IMR-90 (cell line): ENCODE results near the gene COL18A1. TPM values are rescaled to one million over a fixed set of nuclear protein-coding genes. Genes with fewer than 3 reads are reported as not detected.

ENCODE experiments used
- ATAC-seq: fragments of 200-7000 bp; cut with Tn5 transposase; 2 replicates; pipeline ENCODE4 v1.9.1; 2020; ENCODE audit warnings: low read depth, mild to moderate bottlenecking, moderate library complexity
- BruUV-seq: library from RNA; stranded (reverse); fragments of 400-500 nt; replicated peaks from 2 replicates; lab custom pipeline; 2021; lab: Mats Ljungman, UMichigan
- CTCF ChIA-PET: fragments of 300-600 bp; formaldehyde crosslinking; extraction: SDS; loops from one replicate; lab custom pipeline; 2021; ENCODE audit warnings: antibody characterized with exemption; lab: Yijun Ruan, JAX
- POLR2A ChIA-PET: fragments of 300-600 bp; sonication (Branson Sonifier 250); formaldehyde crosslinking; loops from one replicate; lab custom pipeline; 2022; ENCODE audit warnings: antibody characterized with exemption; ENCODE audit not compliant: unreplicated experiment; lab: Charles Lee
- DNase-seq: peaks from one replicate; pipeline ENCODE4 v3.0.0; 2013
- H2AFZ ChIP-seq: replicated peaks from 2 replicates; pipeline ENCODE3; 2013; ENCODE audit warnings: low read length, mild to moderate bottlenecking; ENCODE audit not compliant: poor library complexity
- H2AK5ac ChIP-seq: 2 replicates; pipeline ENCODE4 v1.6.1; 2013; ENCODE audit warnings: low read depth, low read length, inconsistent platforms
- H2AK9ac ChIP-seq: replicated peaks from 2 replicates; pipeline ENCODE3; 2013; ENCODE audit warnings: mild to moderate bottlenecking, low read depth, low read length, moderate library complexity; ENCODE audit not compliant: poor library complexity
- H2BK120ac ChIP-seq: 2 replicates; pipeline ENCODE4 v1.6.1; 2013; ENCODE audit warnings: low read depth, low read length, inconsistent platforms
- H2BK15ac ChIP-seq: 3 replicates; pipeline ENCODE4 v1.6.1; 2013; ENCODE audit warnings: low read depth, low read length, inconsistent platforms
- H2BK20ac ChIP-seq: 2 replicates; pipeline ENCODE4 v1.6.1; 2013; ENCODE audit warnings: low read depth, mild to moderate bottlenecking, inconsistent platforms, low read length, moderate library complexity
- H2BK5ac ChIP-seq: 2 replicates; pipeline ENCODE4 v1.6.1; 2013; ENCODE audit warnings: mild to moderate bottlenecking, low read depth, low read length, inconsistent platforms; ENCODE audit not compliant: poor library complexity, severe bottlenecking
- H3K14ac ChIP-seq: replicated peaks from 2 replicates; pipeline ENCODE4 v1.6.1; 2013; ENCODE audit warnings: low read depth, low read length, inconsistent platforms
- H3K18ac ChIP-seq: 2 replicates; pipeline ENCODE4 v1.6.1; 2013; ENCODE audit warnings: low read depth, low read length, control low read depth
- H3K23ac ChIP-seq: 2 replicates; pipeline ENCODE4 v1.6.1; 2013; ENCODE audit warnings: low read depth, low read length, inconsistent platforms
- H3K27ac ChIP-seq: 2 replicates; pipeline ENCODE4 v1.5.1; 2013; ENCODE audit warnings: mild to moderate bottlenecking, control low read depth, low read length; ENCODE audit not compliant: insufficient read depth
- H3K27me3 ChIP-seq: 2 replicates; pipeline ENCODE4 v1.6.1; 2013; ENCODE audit warnings: low read length; ENCODE audit not compliant: control insufficient read depth, insufficient read depth
- H3K36me3 ChIP-seq: 2 replicates; pipeline ENCODE4 v1.6.1; 2013; ENCODE audit warnings: low read length, mixed read lengths; ENCODE audit not compliant: control insufficient read depth, insufficient read depth
- H3K4ac ChIP-seq: 2 replicates; pipeline ENCODE4 v1.6.1; 2013; ENCODE audit warnings: low read depth, low read length, inconsistent platforms
- H3K4me1 ChIP-seq: 2 replicates; pipeline ENCODE4 v1.6.1; 2013; ENCODE audit warnings: low read length, mixed read lengths; ENCODE audit not compliant: control insufficient read depth, insufficient read depth
- H3K4me2 ChIP-seq: 2 replicates; pipeline ENCODE4 v1.6.1; 2013; ENCODE audit warnings: low read depth, mild to moderate bottlenecking, control low read depth, low read length, moderate library complexity
- H3K4me3 ChIP-seq: 2 replicates; pipeline ENCODE4 v1.5.1; 2013; ENCODE audit warnings: low read depth, mild to moderate bottlenecking, control low read depth, low read length, moderate library complexity; ENCODE audit not compliant: insufficient read depth
- H3K56ac ChIP-seq: 2 replicates; pipeline ENCODE4 v1.6.1; 2013; ENCODE audit warnings: low read length, inconsistent platforms; ENCODE audit not compliant: insufficient read depth; ENCODE audit errors: extremely low read depth
- H3K79me1 ChIP-seq, 2 experiments: 2 replicates each; pipeline ENCODE4 v1.6.1; 2013; ENCODE audit warnings: low read length in 2 of 2, inconsistent platforms in 1 of 2, low read depth in 1 of 2
- H3K9ac ChIP-seq: 2 replicates; pipeline ENCODE4 v1.6.1; 2013; ENCODE audit warnings: low read depth, low read length, control low read depth
- H3K9me1 ChIP-seq: 2 replicates; pipeline ENCODE4 v1.6.1; 2013; ENCODE audit warnings: low read length, inconsistent platforms; ENCODE audit not compliant: insufficient read depth
- H3K9me3 ChIP-seq: 2 replicates; pipeline ENCODE4 v1.6.1; 2013; ENCODE audit warnings: low read length; ENCODE audit not compliant: control insufficient read depth, insufficient read depth
- H4K20me1 ChIP-seq: 2 replicates; pipeline ENCODE4 v1.6.1; 2013; ENCODE audit warnings: low read length, inconsistent platforms; ENCODE audit not compliant: insufficient read depth
- H4K5ac ChIP-seq: 2 replicates; pipeline ENCODE4 v1.6.1; 2013; ENCODE audit warnings: mild to moderate bottlenecking, low read depth, low read length, control low read depth
- H4K8ac ChIP-seq, 2 experiments: 2 replicates each; pipeline ENCODE4 v1.6.1; 2013; ENCODE audit warnings: low read depth in 2 of 2, low read length in 2 of 2, control low read depth in 1 of 2, inconsistent platforms in 1 of 2
- H4K91ac ChIP-seq: 2 replicates; pipeline ENCODE4 v1.6.1; 2013; ENCODE audit warnings: low read depth, low read length, inconsistent platforms; ENCODE audit not compliant: insufficient read depth
- BHLHE40 ChIP-seq: fragments of 150-350 bp; IDR thresholded peaks from 2 replicates; pipeline ENCODE4 v1.6.1; 2016; ENCODE audit warnings: mild to moderate bottlenecking, low read depth, low read length
- CEBPB ChIP-seq: IDR thresholded peaks from 2 replicates; pipeline ENCODE4 v1.6.1; 2012; ENCODE audit warnings: low read depth, low read length, improper control_type of control experiment
- CHD1 ChIP-seq: IDR thresholded peaks from 2 replicates; pipeline ENCODE4 v1.6.1; 2012; ENCODE audit warnings: low read depth, low read length, improper control_type of control experiment
- FOS ChIP-seq: fragments of 150-350 bp; IDR thresholded peaks from 2 replicates; pipeline ENCODE4 v1.6.1; 2016; ENCODE audit warnings: low read depth, low read length
- MAFK ChIP-seq: IDR thresholded peaks from 2 replicates; pipeline ENCODE4 v1.6.1; 2012; ENCODE audit warnings: low read depth, low read length, improper control_type of control experiment
- MAZ ChIP-seq: IDR thresholded peaks from 2 replicates; pipeline ENCODE4 v1.6.1; 2012; ENCODE audit warnings: low read depth, mild to moderate bottlenecking, low read length, improper control_type of control experiment, moderate library complexity, borderline replicate concordance
- NFE2L2 ChIP-seq: fragments of 150-350 bp; IDR thresholded peaks from 2 replicates; pipeline ENCODE4 v1.6.1; 2016; ENCODE audit warnings: low read depth, mild to moderate bottlenecking, low read length
- POLR2A ChIP-seq: IDR thresholded peaks from 2 replicates; pipeline ENCODE4 v1.6.1; 2012; ENCODE audit warnings: mild to moderate bottlenecking, low read depth, low read length
- RAD21 ChIP-seq: IDR thresholded peaks from 2 replicates; pipeline ENCODE4 v1.6.1; 2012; ENCODE audit warnings: low read length, improper control_type of control experiment
- RCOR1 ChIP-seq: IDR thresholded peaks from 2 replicates; pipeline ENCODE4 v1.6.1; 2012; ENCODE audit warnings: mild to moderate bottlenecking, low read length, improper control_type of control experiment; ENCODE audit not compliant: insufficient replicate concordance
- RFX5 ChIP-seq: IDR thresholded peaks from 2 replicates; pipeline ENCODE4 v1.8.0; 2012; ENCODE audit warnings: low read depth, mild to moderate bottlenecking, low read length, moderate library complexity
- SMC3 ChIP-seq: fragments of 150-350 bp; IDR thresholded peaks from 2 replicates; pipeline ENCODE4 v1.6.1; 2016; ENCODE audit warnings: low read depth, mild to moderate bottlenecking, antibody characterized with exemption, low read length, moderate library complexity
- USF2 ChIP-seq: fragments of 150-350 bp; IDR thresholded peaks from 2 replicates; pipeline ENCODE4 v1.6.1; 2017; ENCODE audit warnings: mild to moderate bottlenecking, antibody characterized with exemption, low read length, low read depth
- WGBS, 2 experiments: methylation state at CpG; one replicate each; pipeline versions ENCODE4 v1.1.5 to v1.1.7; 2013; ENCODE audit warnings: missing lambda C conversion rate in 2 of 2; ENCODE audit not compliant: insufficient read length in 1 of 2; ENCODE audit errors: extremely low coverage in 2 of 2; 5-methylcytosine and 5-hydroxymethylcytosine counted together
- dilution Hi-C: fragments of 300-500 bp; cut with HindIII; formaldehyde crosslinking; loops from one replicate; pipeline ENCODE4 v1.14.3; 2018; ENCODE audit warnings: low sequenced_read_pairs; ENCODE audit not compliant: unreplicated experiment
- in situ Hi-C: fragments of 300-500 bp; cut with MboI; formaldehyde crosslinking; loops from 3 replicates; pipeline ENCODE4 v1.14.3; 2019; ENCODE audit warnings: low sequenced_read_pairs, inconsistent platforms, mixed read lengths
- intact Hi-C: fragments of 100-400 bp; cut with micrococcal nuclease; formaldehyde crosslinking; loops from 2 replicates; pipeline ENCODE4 v1.10.0; 2022
- polyA plus RNA-seq, 3 experiments: library from polyadenylated mRNA; depleted of rRNA; stranded (reverse); fragments of >200 nt; gene quantifications; 2 replicates each; pipeline ENCODE4 v1.2.3, GENCODE V29; 2012; ENCODE audit warnings: low replicate concordance in 1 of 3
- total RNA-seq: library from RNA; depleted of rRNA; stranded (reverse); fragments of >200 nt; gene quantifications from 2 replicates; pipeline ENCODE4 v1.2.3, GENCODE V29; 2012
- TF ChIP-seq, protein P1 (sequence below): fragments of 150-350 bp; IDR thresholded peaks from 2 replicates; pipeline ENCODE4 v1.6.1; 2016; ENCODE audit warnings: low read depth, mild to moderate bottlenecking, low read length, moderate library complexity, borderline replicate concordance
- TF ChIP-seq, protein P2 (sequence below): conservative IDR thresholded peaks from 2 replicates; pipeline ENCODE4 v1.5.1; 2012; ENCODE audit warnings: mild to moderate bottlenecking, low read depth, low read length, improper control_type of control experiment

The COL18A1 gene
- total and polyA plus RNA-seq, 2 of the 4 experiments (the other 2 are of a cell fraction): 4.3 to 46.7 TPM

DNA sequence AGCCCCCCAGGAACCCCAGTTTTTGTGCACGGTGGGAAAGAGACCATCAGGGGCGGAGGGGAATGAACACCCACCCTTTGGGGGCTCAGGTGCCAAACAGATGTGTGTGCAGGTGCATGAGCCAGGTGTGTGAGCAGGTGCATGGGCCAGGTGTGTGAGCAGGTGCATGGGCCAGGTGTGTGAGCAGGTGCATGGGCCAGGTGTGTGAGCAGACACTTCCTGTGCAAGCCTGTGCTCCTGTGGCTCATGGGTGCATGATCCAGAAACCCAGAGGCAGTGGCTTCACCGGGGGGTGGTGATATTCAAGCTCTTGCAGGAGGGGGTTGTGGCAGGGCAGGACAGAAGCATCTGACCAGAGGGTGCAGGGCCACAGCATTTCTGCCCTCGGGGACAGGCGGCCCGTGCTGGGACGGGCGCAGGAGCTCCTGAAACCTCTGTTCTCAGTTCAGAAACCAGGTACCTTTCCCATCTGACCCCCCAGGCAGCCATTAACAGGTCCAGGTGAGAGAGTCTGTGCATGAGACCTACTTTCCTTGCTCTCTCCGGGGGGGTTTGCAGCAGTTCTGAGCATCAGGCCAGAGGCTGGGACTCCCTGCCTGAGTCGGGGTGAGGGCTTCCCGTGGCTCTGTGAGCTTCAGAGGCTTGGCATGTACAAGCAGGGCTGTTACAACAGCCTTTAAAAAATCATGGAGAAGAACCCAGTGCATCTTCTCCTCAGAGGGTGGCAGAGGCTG, 29.1 kb downstream of the COL18A1 start:
- Histone ChIP-seq H2AFZ (no peak overlapping the region), H3K14ac (no peak overlapping the region), H4K8ac (no peak overlapping the region), H3K79me1 (peaks cover 24 to 85% of the 10 kb centered on the region in 2 experiments; a peak in 3 of 4 replicates), H3K9me1 (peaks cover 27% of the 10 kb centered on the region), H3K18ac (no peak overlapping the region), H3K4me3 (no peak overlapping the region), H2BK120ac (no peak overlapping the region), H2AK9ac (peak overlapping the region; percentile 52), H3K4me1 (peaks cover 41% of the 10 kb centered on the region), H3K9me3 (no peaks in the 10 kb centered on the region), H2AK5ac (0 out of 2 replicates have a peak overlapping the region, but pooled peaks have one; percentile 9), H3K4me2 (no peak overlapping the region), H3K27me3 (no peaks in the 10 kb centered on the region), H2BK15ac (no peak overlapping the region), H4K20me1 (peaks cover 44% of the 10 kb centered on the region), H2BK5ac (no peak overlapping the region), H3K4ac (no peak overlapping the region; the same call in 1 of the 2 replicates), H4K91ac (no peak overlapping the region), H4K5ac (no peak overlapping the region), H2BK20ac (no peak overlapping the region), H3K56ac (no peak overlapping the region), H3K23ac (no peak overlapping the region), H3K36me3 (peaks cover 1% of the 10 kb centered on the region; the same call in 1 of the 2 replicates), H3K27ac (no peak overlapping the region), H3K9ac (no peak overlapping the region)
- in situ Hi-C loops (no loop called here), intact Hi-C loops (no loop called here), dilution Hi-C loops (no loop called here)
- 71% methylated on average over 6 of the region's 11 CpGs; no CpG with 5 or more reads in 1 of the 2 experiments for WGBS, 2 experiments
- CTCF ChIA-PET: interaction anchor here (0.7 kb wide), 1 partner anchor 114 kb away, joined by 3 read pairs; no protein-coding TSS in a partner anchor
- DNase-seq (no peak), ATAC-seq (no peak)
- BruUV-seq: no TSS peak
- no peak for TF ChIP-seq CEBPB
- no peak for TF ChIP-seq RFX5
- TF ChIP-seq MAFK: no peak
- no peak for TF ChIP-seq NFE2L2
- TF ChIP-seq CHD1: no peak
- no peak for TF ChIP-seq FOS
- TF ChIP-seq, protein P1, sequence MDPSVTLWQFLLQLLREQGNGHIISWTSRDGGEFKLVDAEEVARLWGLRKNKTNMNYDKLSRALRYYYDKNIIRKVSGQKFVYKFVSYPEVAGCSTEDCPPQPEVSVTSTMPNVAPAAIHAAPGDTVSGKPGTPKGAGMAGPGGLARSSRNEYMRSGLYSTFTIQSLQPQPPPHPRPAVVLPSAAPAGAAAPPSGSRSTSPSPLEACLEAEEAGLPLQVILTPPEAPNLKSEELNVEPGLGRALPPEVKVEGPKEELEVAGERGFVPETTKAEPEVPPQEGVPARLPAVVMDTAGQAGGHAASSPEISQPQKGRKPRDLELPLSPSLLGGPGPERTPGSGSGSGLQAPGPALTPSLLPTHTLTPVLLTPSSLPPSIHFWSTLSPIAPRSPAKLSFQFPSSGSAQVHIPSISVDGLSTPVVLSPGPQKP: no peak
- no peak for TF ChIP-seq RCOR1
- TF ChIP-seq BHLHE40: no peak
- TF ChIP-seq MAZ: no peak
- TF ChIP-seq, protein P2, sequence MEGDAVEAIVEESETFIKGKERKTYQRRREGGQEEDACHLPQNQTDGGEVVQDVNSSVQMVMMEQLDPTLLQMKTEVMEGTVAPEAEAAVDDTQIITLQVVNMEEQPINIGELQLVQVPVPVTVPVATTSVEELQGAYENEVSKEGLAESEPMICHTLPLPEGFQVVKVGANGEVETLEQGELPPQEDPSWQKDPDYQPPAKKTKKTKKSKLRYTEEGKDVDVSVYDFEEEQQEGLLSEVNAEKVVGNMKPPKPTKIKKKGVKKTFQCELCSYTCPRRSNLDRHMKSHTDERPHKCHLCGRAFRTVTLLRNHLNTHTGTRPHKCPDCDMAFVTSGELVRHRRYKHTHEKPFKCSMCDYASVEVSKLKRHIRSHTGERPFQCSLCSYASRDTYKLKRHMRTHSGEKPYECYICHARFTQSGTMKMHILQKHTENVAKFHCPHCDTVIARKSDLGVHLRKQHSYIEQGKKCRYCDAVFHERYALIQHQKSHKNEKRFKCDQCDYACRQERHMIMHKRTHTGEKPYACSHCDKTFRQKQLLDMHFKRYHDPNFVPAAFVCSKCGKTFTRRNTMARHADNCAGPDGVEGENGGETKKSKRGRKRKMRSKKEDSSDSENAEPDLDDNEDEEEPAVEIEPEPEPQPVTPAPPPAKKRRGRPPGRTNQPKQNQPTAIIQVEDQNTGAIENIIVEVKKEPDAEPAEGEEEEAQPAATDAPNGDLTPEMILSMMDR: no peak
- TF ChIP-seq RAD21: no peak
- no peak for TF ChIP-seq USF2
- TF ChIP-seq POLR2A: no peak
- no peak for TF ChIP-seq SMC3
- POLR2A ChIA-PET: no interaction called here
